NCI-H460 (cell line): ENCODE results near the gene ZNF544. TPM values are rescaled to one million over a fixed set of nuclear protein-coding genes. Genes with fewer than 3 reads are reported as not detected.
"Not testable (repeated sequence)": the region's sequence is repeated elsewhere in the genome, so short reads cannot be mapped to it uniquely, and the experiment has no call there.

ENCODE experiments used
- DNase-seq: peaks from one replicate; pipeline ENCODE4 v3.0.0-alpha.2; 2016; ENCODE audit warnings: low read depth; ENCODE audit errors: extremely low read depth
- total RNA-seq: library from RNA; depleted of rRNA; stranded (reverse); fragments of >200 nt; shearing (Covaris generic); gene quantifications from 2 replicates; pipeline ENCODE4 v1.2.3, GENCODE V29; 2014; rRNA removed

ZNF544 gene
- total RNA-seq, 1 experiment from 2014 or later = 43.4 TPM

DNA sequence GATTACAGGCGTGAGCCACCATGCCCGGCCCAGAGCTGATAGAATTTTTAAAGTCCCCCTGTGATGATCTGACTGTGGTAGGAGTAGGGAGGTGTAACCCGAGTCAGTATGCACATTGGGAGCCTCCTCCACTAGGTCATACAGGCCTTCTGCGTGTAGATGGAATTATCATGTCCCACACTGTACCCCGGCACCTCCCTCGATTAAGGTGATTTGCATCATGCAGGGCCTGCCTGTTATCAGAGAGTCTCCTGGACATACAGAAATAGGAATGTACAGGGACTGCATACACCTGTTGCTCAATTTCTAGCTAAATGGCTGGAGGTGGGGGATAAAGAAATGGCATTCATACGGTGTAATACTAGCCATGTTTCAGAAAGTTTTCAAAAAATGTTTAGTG, 75.5 kb downstream of the ZNF544 start:
- DNase-seq = no peak

GRCh38 chr19:58304748-58305064, 76.0 kb downstream of the ZNF544 start:
- DNase-seq = no peak

- peak; percentile 91 for DNase-seq
These were observed 76.6 kb downstream of the ZNF544 start, which contains the start of gene ERVK3-1 for GRCh38 chr19:58305065-58305931. TSS of gene ERVK3-1 (plus strand) at chr19:58305377. CDS start at chr19:58312169, 6,792 bp downstream.

GRCh38 chr19:58305932-58306323, 77.2 kb downstream of the ZNF544 start:
- DNase-seq = no peak

GRCh38 chr19:58307736-58308135, 79.0 kb downstream of the ZNF544 start:
- DNase-seq = no peak

DNA sequence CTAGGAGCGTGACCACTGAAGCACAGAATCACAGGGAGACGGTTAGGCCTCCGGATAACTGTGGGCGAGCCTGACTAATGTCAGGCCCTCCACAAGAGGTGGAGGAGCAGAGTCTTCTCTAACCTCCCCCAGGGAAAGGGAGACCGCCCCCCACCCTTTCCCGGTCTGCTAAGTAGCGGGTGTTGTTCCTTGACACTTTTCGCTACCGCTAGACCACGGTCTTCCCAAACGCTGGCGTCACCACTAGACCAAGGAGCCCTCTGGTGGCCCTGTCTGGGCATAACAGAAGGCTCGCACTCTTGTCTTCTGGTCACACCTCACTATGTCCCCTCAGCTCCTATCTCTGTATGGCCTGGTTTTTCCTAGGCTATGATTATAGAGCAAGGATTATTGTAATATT, 82.0 kb downstream of the ZNF544 start:
- DNase-seq = not testable (repeated sequence)

- no peak for DNase-seq
These were observed 82.7 kb downstream of the ZNF544 start for GRCh38 chr19:58311345-58311865.

Other genes starting within 250 kb of the ZNF544 start
- 2.9 TPM in 2 replicates for gene ZNF606, start 226.1 kb upstream of the ZNF544 start, total RNA-seq
- not detected in 2 replicates for gene ZSCAN1, start 194.9 kb upstream of the ZNF544 start, total RNA-seq
- gene ZNF135, start 169.6 kb upstream of the ZNF544 start, total RNA-seq = 0.52 and 0.87 TPM in 2 replicates
- 20.1 and 20.7 TPM in 2 replicates for gene ZSCAN18, start 130.7 kb upstream of the ZNF544 start, total RNA-seq
- 10.9 and 11.3 TPM in 2 replicates for gene ZNF329, start 78.1 kb upstream of the ZNF544 start, total RNA-seq
- gene ZNF274, start 45.9 kb upstream of the ZNF544 start, total RNA-seq = 22.4 and 26.2 TPM in 2 replicates
- gene ZNF8, start 50.0 kb downstream of the ZNF544 start, total RNA-seq = 5.3 and 6.7 TPM in 2 replicates
- 42.4 and 43.2 TPM in 2 replicates for gene ERVK3-1, start 76.5 kb downstream of the ZNF544 start, total RNA-seq
- 2.4 and 2.5 TPM in 2 replicates for gene ZSCAN22, start 98.1 kb downstream of the ZNF544 start, total RNA-seq
- gene A1BG, start 124.6 kb downstream of the ZNF544 start, total RNA-seq = 4.1 and 9.1 TPM in 2 replicates
- gene ZNF497, start 133.8 kb downstream of the ZNF544 start, total RNA-seq = 2.1 TPM in 2 replicates
- gene ZNF837, start 152.1 kb downstream of the ZNF544 start, total RNA-seq = 0.30 and 0.78 TPM in 2 replicates
- 1,933 and 2,287 TPM in 2 replicates for gene RPS5, start 158.4 kb downstream of the ZNF544 start, total RNA-seq
- 0.26 TPM in 1 of 2 replicates, not detected in the other for gene RNF225, start 166.7 kb downstream of the ZNF544 start, total RNA-seq
- gene ZNF584, start 179.7 kb downstream of the ZNF544 start, total RNA-seq = 14.7 and 15.7 TPM in 2 replicates
- 2.1 and 2.4 TPM in 2 replicates for gene ZNF132, start 211.2 kb downstream of the ZNF544 start, total RNA-seq
- gene ZNF324B, start 222.7 kb downstream of the ZNF544 start, total RNA-seq = 2.8 and 3.0 TPM in 2 replicates
- 3.1 and 4.7 TPM in 2 replicates for gene ZNF324, start 238.2 kb downstream of the ZNF544 start, total RNA-seq
- 3.7 and 5.1 TPM in 2 replicates for gene ZNF446, start 247.4 kb downstream of the ZNF544 start, total RNA-seq